Fibroblast of pulmonary artery (primary cell): Measurements from ENCODE around the gene CD300C.

Source experiments
- DNase-seq: peaks from one replicate; pipeline ENCODE4 v3.0.0-alpha.2; 2010; ENCODE audit warnings: low read depth
- H3K4me3 ChIP-seq: replicated peaks from 2 replicates; pipeline ENCODE4 v1.5.1; 2011; ENCODE audit warnings: low read depth, mild to moderate bottlenecking, control low read depth, low read length, moderate library complexity
- TF ChIP-seq, protein P1 (sequence below): IDR thresholded peaks from 2 replicates; pipeline ENCODE4 v1.5.1; 2011; ENCODE audit warnings: mild to moderate bottlenecking, control low read depth, low read length, inconsistent platforms; ENCODE audit errors: missing control alignments

Gene CD300C

GRCh38 chr17:74526681-74527080, 19.2 kb downstream of the CD300C start:
- no peak overlapping the region for H3K4me3 ChIP-seq
- TF ChIP-seq, protein P1, sequence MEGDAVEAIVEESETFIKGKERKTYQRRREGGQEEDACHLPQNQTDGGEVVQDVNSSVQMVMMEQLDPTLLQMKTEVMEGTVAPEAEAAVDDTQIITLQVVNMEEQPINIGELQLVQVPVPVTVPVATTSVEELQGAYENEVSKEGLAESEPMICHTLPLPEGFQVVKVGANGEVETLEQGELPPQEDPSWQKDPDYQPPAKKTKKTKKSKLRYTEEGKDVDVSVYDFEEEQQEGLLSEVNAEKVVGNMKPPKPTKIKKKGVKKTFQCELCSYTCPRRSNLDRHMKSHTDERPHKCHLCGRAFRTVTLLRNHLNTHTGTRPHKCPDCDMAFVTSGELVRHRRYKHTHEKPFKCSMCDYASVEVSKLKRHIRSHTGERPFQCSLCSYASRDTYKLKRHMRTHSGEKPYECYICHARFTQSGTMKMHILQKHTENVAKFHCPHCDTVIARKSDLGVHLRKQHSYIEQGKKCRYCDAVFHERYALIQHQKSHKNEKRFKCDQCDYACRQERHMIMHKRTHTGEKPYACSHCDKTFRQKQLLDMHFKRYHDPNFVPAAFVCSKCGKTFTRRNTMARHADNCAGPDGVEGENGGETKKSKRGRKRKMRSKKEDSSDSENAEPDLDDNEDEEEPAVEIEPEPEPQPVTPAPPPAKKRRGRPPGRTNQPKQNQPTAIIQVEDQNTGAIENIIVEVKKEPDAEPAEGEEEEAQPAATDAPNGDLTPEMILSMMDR, result no peak
- no peak for DNase-seq

GRCh38 chr17:74525781-74526288, 20.1 kb downstream of the CD300C start:
- no peak overlapping the region for H3K4me3 ChIP-seq
- DNase-seq, result no peak
- TF ChIP-seq, protein P1, result no peak

GRCh38 chr17:74525465-74525725, 20.5 kb downstream of the CD300C start:
- no peak for DNase-seq
- H3K4me3 ChIP-seq, result no peak overlapping the region
- TF ChIP-seq, protein P1, result no peak

DNA sequence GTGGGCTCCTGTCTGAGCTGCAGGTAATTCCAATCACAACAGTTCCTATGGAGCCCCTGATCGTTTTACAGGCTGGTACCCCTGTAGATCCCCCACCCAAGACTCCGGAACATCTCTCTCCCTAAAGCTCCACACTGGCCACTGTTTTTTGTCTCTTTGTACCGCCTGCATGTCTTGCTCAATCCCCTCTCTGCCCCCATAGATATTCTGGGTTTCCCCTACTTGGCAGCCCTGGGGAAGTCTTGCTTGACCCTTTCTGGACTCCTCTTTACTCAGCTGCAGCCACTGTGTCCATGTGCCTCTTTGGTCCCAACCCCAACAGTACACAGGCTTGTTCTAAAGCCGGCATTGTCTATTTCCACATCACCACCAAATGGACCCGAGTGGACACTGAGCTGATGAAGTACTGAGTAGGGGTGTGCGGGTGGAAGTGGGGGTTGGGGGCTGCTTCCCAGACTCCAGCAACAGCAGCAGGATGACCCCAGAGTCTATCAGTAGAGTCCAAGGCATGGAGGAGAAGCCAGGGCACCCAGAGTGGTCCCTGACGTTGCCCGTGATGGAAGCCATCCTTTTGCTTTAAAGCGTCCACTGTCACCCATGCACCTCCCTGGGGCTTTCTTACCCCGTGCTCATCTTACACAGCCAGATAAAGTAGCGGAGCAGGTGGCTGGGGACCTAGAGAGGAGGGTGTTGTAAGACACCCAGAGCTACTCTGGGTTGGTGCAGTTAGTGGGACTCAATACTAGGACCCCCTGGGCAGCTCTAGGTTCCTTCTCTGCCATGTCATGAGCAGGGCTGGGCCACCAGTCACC, 21.1 kb downstream of the CD300C start:
- DNase-seq, result no peak
- TF ChIP-seq, protein P1, result no peak
- H3K4me3 ChIP-seq, result no peak overlapping the region

- DNase-seq, result no peak
- H3K4me3 ChIP-seq, result no peak overlapping the region
- TF ChIP-seq, protein P1, result no peak
Measured at GRCh38 chr17:74523308-74523707, 22.6 kb downstream of the CD300C start.

- no peak overlapping the region for H3K4me3 ChIP-seq
- TF ChIP-seq, protein P1, result no peak
- DNase-seq, result no peak
Measured at GRCh38 chr17:74522381-74523105, 23.4 kb downstream of the CD300C start.
